GM18502 (cell line): Measurements from ENCODE around the gene DNMT1.
A peak's percentile ranks its signal among the peaks of the same experiment; 100 is the strongest.
"Not testable (repeated sequence)": the region's sequence is repeated elsewhere in the genome, so short reads cannot be mapped to it uniquely, and the experiment has no call there.

Experiments
- ATAC-seq: cut with Tn5 transposase; IDR thresholded peaks from one replicate; pipeline ENCODE4 v1.9.1; 2021; ENCODE audit warnings: mild to moderate bottlenecking; ENCODE audit not compliant: unreplicated experiment, poor library complexity

The DNMT1 gene

GRCh38 chr19:10222201-10222890 lies 27.6 kb upstream of the DNMT1 start:
- no peak for ATAC-seq

- ATAC-seq, result no peak
Observed at GRCh38 chr19:10220695-10221094, 25.9 kb upstream of the DNMT1 start.

DNA sequence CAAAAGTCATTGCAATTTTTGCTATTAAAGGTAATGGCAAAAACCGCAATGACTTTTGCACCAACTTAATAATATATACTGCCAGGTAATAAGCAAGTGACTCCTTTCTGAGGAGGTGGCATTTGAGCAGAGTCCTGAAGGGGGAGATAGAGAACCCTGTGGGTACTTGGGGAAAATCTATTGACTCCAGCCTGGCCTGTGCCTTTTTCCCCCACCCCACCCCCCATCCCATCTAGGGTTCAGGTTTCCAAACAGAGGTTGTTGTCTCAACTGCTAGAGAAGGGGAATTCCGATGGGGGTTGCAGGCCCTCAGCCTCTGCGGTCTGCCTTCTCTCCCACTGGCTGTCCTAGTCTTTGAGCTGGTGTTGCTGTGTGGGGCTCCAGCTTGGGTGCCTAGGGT lies 24.9 kb upstream of the DNMT1 start:
- ATAC-seq, result peak; percentile 71

DNA sequence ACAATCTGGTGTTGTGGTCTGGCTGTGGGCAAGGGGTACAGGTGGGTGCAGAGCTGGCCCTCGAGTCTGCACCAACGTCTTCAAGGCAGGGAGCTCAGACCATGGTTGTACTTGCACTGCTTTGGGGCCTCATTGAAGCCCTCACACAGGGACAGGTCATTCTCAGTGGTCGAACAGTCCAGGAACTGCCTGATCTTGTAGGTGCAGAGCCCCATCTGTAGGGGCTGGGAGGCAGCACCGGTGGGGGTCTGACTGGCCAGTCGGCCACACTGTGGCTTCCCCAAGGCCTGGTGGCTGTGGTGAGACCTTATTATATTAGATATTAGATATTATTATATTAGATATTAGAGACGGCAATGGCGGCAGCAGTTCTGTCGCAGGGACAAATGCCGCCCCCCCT lies 22.3 kb upstream of the DNMT1 start:
- no peak for ATAC-seq

- no peak for ATAC-seq
Observed at GRCh38 chr19:10214784-10215183, 20.0 kb upstream of the DNMT1 start.

- ATAC-seq, result no peak
Observed at GRCh38 chr19:10211691-10212090, 16.9 kb upstream of the DNMT1 start.

DNA sequence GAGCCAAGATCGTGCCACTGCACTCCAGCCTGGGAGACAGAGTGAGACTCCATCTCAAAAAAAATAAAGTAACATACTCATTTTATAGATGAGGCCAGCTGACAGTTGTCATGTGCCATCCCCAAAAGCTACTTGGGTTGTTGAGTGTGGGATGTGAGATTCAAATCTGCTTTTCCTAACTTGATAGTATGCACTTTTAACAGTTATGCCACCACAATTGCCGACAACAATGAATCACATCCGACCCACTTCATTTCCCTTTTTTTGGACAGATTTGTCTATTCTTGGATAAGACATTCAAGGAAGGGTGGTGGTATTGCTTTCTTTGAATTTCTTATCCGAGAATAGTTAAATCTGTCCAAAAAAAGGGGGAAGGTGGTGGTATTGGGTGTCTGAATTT lies 16.3 kb upstream of the DNMT1 start:
- no peak for ATAC-seq

GRCh38 chr19:10209315-10209714 lies 14.6 kb upstream of the DNMT1 start:
- ATAC-seq, result no peak

DNA sequence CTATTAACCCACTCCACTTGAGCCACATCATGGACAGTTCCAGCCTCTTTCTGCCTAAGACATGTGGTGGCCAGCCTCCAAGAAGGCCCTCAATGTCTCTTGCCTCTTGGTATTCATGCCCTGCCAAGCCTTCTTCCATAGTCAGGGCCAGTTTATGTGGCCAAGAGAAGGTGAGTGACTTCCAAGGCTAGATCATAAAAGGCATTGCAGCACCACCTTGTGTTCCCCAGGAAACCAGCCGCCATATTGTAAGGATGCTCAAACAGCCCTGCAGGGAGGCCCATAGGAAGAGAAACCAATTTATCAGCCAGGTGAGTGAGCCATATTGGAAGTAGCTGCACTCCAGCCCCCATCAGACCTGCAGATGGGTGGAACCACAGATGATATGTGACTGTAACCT lies 12.3 kb upstream of the DNMT1 start:
- no peak for ATAC-seq

GRCh38 chr19:10206226-10206885 lies 11.6 kb upstream of the DNMT1 start:
- no peak for ATAC-seq

DNA sequence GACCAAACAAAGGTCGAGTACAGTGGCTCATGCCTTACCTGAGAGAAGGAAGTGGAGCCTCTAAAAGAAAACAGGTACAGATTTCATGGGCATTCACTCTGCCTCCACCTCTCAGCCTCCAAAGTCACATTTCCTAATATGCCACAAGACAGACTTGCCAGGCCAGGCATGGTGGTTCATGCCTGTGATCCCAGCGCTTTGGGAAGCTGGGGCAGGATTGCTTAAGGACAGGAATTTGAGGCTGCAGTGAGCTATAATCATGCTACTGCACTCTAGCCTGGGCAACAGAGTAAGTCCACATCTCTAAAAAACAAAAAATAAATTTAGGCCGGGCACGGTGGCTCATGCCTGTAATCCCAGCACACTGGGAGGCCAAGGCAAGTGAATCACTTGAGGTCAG lies 10.9 kb upstream of the DNMT1 start:
- no peak for ATAC-seq

- ATAC-seq, result no peak
Observed at GRCh38 chr19:10203686-10204085, 8.9 kb upstream of the DNMT1 start.

DNA sequence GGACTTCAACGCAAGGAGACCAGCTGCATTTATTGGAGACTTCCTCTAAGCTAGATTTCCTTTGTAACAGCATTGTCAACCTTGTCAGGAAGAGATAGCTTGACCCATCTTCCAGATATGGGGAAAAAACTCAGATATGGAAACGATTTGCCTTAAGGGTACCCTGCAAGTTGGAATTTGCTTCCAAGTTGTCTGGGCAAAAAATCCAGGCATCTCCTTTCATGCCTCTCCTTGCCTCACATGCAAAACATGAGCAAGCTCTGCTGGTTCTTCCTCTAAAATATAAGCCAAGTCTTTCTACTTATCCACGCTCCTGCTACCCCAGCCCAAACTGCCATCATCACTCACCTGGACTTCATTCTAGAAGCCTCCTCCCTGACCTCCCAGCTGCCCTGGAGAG lies 6.4 kb upstream of the DNMT1 start:
- ATAC-seq, result no peak

DNA sequence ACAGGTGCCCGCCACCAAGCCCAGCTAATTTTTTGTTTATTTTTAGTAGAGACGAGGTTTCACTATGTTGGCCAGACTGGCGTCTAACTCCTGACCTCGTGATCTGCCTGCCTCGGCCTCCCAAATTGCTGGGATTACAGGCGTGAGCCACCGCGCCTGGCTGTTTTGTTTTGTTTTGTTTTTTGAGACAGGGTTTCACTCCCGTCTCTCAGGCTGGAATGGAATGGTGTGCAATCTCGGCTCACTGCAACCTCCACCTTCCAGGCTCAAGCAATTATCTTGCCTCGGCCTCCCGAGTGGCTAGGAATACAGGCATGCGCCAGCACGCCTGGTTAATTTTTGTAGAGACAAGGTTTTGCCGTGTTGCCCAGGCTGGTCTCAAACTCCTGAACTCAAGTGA lies 5.3 kb upstream of the DNMT1 start:
- ATAC-seq, result not testable (repeated sequence)

- ATAC-seq, result not testable (repeated sequence)
Observed at GRCh38 chr19:10198889-10199644, 4.3 kb upstream of the DNMT1 start.

DNA sequence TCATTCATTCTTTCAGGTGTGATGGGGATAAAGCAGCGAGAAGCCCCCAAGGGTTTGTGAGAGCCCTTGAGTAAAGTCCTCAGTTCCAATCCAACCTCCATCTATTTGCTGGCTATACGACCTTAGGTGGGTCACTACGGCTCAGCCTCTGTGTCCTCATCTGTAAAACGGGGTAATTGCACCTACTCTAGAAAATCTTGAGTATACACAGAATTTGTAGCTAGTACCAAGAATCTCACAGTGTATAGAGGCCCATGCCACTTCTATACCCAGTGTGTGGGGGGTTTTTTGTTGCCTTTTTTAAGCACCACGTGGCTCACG lies 406 bp upstream of the DNMT1 start:
- ATAC-seq, result peak; percentile 8

GRCh38 chr19:10193790-10194499 lies 808 bp downstream of the DNMT1 start:
- peak; percentile 25 for ATAC-seq

DNA sequence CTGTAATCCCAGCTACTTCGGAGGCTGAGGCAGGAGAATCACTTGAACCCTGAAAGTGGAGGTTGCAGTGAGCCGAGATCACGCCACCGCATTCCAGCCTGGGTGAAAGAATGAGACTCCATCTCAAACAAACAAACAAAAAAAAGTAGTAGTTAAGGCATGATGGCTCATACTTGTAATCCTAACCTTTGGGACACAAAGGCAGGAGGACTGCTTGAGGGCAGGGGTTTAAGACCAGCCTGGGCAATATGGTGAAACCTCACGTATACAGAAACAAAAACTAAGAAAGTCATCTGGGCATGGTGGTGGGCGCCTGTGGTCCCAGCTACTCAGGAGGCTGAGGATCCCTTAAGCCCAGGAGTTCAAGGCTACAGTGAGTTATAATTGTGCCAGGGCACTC lies 1.8 kb downstream of the DNMT1 start:
- no peak for ATAC-seq

GRCh38 chr19:10191347-10191746 lies 3.4 kb downstream of the DNMT1 start:
- ATAC-seq, result no peak

- ATAC-seq, result no peak
Observed at GRCh38 chr19:10190026-10190425, 4.7 kb downstream of the DNMT1 start.

DNA sequence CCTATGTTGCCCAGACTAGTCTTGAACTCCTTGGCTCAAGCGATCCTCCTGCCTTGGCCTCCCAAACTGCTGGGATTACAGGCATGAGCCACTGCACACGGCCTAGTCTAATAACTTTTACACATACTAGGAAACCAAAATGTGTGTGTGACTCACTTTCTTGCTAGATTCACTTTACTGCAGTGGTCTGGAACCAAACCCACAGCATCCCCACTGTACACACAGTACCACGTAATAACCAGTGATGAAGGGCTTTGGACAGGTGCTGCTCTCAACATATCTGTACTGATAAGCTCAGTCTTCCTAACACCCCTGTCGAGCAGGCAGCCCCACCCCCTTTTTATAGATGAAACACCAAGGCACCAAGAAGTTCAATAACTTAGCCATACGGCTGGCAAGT lies 5.1 kb downstream of the DNMT1 start:
- ATAC-seq, result no peak
